ENCODE measurements around the gene DDX42.

DDX42 gene

GRCh38 chr17:63824362-63824761 lies 50.4 kb downstream of the DDX42 start:
- DNase-seq: no peak

- DNase-seq: peak; percentile 25 to 41 (median 36)
Observed at GRCh38 chr17:63826468-63827001, 52.6 kb downstream of the DDX42 start.

- DNase-seq: peak; percentile 96 to 98 (median 97)
Observed at GRCh38 chr17:63827002-63827800, 53.2 kb downstream of the DDX42 start, which contains the start of the genes FTSJ3 and PSMC5. FTSJ3 (minus strand) TSS chr17:63827663; CDS start chr17:63826902, 761 bp downstream. PSMC5 (plus strand) TSS chr17:63827431; CDS start chr17:63827491, 60 bp downstream.

- no peak for DNase-seq
Observed at GRCh38 chr17:63827801-63828221, 53.8 kb downstream of the DDX42 start.

- DNase-seq: no peak
Observed at GRCh38 chr17:63828936-63829335, 55.0 kb downstream of the DDX42 start.

- DNase-seq: no peak
Observed at GRCh38 chr17:63830278-63830677, 56.3 kb downstream of the DDX42 start.

- no peak for DNase-seq
Observed at GRCh38 chr17:63830904-63831491, 57.0 kb downstream of the DDX42 start.

GRCh38 chr17:63831505-63831904 lies 57.5 kb downstream of the DDX42 start:
- no peak for DNase-seq

- DNase-seq: no peak
Observed at GRCh38 chr17:63832014-63832413, 58.0 kb downstream of the DDX42 start.

GRCh38 chr17:63832455-63832854 lies 58.5 kb downstream of the DDX42 start:
- DNase-seq: no peak

GRCh38 chr17:63833026-63833740 lies 59.2 kb downstream of the DDX42 start:
- DNase-seq: no peak

GRCh38 chr17:63833741-63834373 lies 59.9 kb downstream of the DDX42 start:
- no peak for DNase-seq

- peak; percentile 64 to 87 (median 82) for DNase-seq
Observed at GRCh38 chr17:63834431-63835166, 60.6 kb downstream of the DDX42 start.

- DNase-seq: no peak
Observed at GRCh38 chr17:63835167-63835720, 61.3 kb downstream of the DDX42 start.

GRCh38 chr17:63836811-63837210 lies 62.8 kb downstream of the DDX42 start:
- DNase-seq: no peak

- DNase-seq: no peak
Observed at GRCh38 chr17:63837480-63837879, 63.5 kb downstream of the DDX42 start.

GRCh38 chr17:63837962-63838600 lies 64.1 kb downstream of the DDX42 start:
- DNase-seq: no peak

- no peak for DNase-seq
Observed at GRCh38 chr17:63838631-63839171, 64.7 kb downstream of the DDX42 start.

GRCh38 chr17:63840591-63841349 lies 66.8 kb downstream of the DDX42 start:
- peak in 2 of 4 experiments; percentile 25 to 26 for DNase-seq

Measured in suppressor macrophage (primary cell).